Measurements from ENCODE around the gene LURAP1L. TPM values are rescaled to one million over a fixed set of nuclear protein-coding genes. Genes with fewer than 3 reads are reported as not detected.

LURAP1L gene
- total RNA-seq, 1 experiment from 2014 or later: 0.13 TPM

DNA sequence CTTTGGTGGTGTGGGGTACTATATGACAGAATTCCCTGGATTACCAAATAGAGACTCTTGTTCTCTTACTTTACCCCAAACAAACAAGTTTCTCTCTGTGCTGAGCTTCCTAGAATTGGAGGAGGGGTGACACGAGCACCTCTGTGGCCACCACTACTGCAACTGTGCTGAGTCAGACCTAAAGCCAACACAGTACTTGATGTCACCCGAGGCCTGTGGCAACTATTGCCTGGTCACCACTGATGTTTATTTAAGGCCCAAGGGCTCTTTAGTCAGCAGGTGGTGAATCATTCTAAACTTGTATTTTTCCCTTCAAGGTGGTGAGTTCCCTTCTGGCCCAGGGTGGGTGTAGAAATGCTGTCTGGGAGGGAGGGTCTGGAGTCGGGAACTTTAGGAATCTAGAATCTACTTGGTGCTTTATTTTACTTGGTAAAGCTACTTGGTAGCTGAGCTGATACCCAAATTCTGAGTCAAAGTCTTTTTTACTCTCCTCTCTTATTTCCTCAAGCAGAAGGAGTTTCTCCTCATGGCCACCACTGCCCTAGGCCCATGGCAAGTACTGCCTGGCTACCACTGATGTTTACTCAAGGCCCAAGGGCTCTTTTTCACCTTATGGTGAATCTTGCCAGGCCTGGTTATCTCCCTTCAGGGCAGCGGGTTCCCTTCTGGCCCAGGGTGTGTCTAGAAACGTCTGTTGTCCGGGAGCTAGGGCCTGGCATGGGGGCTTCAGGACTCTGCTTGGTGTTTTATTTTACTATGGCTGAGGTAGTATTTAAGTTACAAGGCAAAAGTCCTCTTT lies 9.8 kb downstream of the LURAP1L start:
- Histone ChIP-seq H3K18ac (ENCODE audit: insufficient read length, low read depth, low read length) (no peak overlapping the region), H3K9ac (ENCODE audit: extremely low read depth, insufficient read length, low read length) (no peak overlapping the region), H2BK5ac (ENCODE audit: insufficient read length, low read length) (no peak overlapping the region), H4K5ac (ENCODE audit: insufficient read length, low read depth, low read length) (no peak overlapping the region), H3K9me3 (ENCODE audit: control insufficient read depth, low read depth, low read length) (no peaks in the 10 kb centered on the region), H2BK12ac (ENCODE audit: insufficient read length, low read depth, low read length) (no peak overlapping the region), H2AFZ (ENCODE audit: low read length) (no peak overlapping the region), H3K27me3 (ENCODE audit: insufficient read depth, low read length) (no peaks in the 10 kb centered on the region), H3K4ac (ENCODE audit: low read depth, low read length) (no peak overlapping the region), H2BK15ac (ENCODE audit: low read depth, low read length) (no peak overlapping the region), H3K79me2 (ENCODE audit: insufficient read depth, low read length) (no peaks in the 10 kb centered on the region), H4K8ac (replicated peaks; ENCODE audit: insufficient read length, low read depth, low read length) (no peak overlapping the region), H3T11ph (ENCODE audit: low read length) (no peak overlapping the region), H3K79me1 (ENCODE audit: insufficient read depth, low read depth, low read length, poor library complexity, severe bottlenecking) (no peaks in the 10 kb centered on the region), H3K27ac (ENCODE audit: insufficient read length, low read depth, low read length) (no peak overlapping the region), H2BK20ac (ENCODE audit: low read depth, low read length, poor library complexity, severe bottlenecking) (no peak overlapping the region), H3K23ac (ENCODE audit: insufficient read length, low read depth, low read length) (no peak overlapping the region), H3K14ac (ENCODE audit: insufficient read depth, low read length) (no peak overlapping the region), H2AK5ac (ENCODE audit: insufficient read length, low read length) (no peak overlapping the region), H3K4me1 (ENCODE audit: insufficient read depth, low read length) (no peaks in the 10 kb centered on the region), H4K91ac (ENCODE audit: insufficient read length, low read depth, low read length) (no peak overlapping the region), H3K56ac (ENCODE audit: insufficient read length, low read depth, low read length) (no peak overlapping the region), H4K20me1 (ENCODE audit: control insufficient read depth, insufficient read depth, insufficient read length) (no peaks in the 10 kb centered on the region), H2BK120ac (ENCODE audit: low read depth, low read length, poor library complexity, severe bottlenecking) (no peak overlapping the region), H3K23me2 (ENCODE audit: insufficient read length, low read depth, low read length, poor library complexity, severe bottlenecking) (no peaks in the 10 kb centered on the region), H3K4me2 (ENCODE audit: insufficient read depth, insufficient read length, low read length) (no peak overlapping the region)
- H3K9me3 Mint-ChIP-seq: no peaks in the 10 kb centered on the region; a peak in 1 of 5 replicates
- DNase-seq: no peak
- no peaks in the 10 kb centered on the region; the same call in 1 of the 2 replicates for H3K27me3 Mint-ChIP-seq (ENCODE audit: low read depth)
- H3K36me3 Mint-ChIP-seq (ENCODE audit: insufficient read depth in 1 of 3, low read depth in 3 of 3): no peaks in the 10 kb centered on the region; a peak in 3 of 7 replicates
- TF ChIP-seq, protein P1, sequence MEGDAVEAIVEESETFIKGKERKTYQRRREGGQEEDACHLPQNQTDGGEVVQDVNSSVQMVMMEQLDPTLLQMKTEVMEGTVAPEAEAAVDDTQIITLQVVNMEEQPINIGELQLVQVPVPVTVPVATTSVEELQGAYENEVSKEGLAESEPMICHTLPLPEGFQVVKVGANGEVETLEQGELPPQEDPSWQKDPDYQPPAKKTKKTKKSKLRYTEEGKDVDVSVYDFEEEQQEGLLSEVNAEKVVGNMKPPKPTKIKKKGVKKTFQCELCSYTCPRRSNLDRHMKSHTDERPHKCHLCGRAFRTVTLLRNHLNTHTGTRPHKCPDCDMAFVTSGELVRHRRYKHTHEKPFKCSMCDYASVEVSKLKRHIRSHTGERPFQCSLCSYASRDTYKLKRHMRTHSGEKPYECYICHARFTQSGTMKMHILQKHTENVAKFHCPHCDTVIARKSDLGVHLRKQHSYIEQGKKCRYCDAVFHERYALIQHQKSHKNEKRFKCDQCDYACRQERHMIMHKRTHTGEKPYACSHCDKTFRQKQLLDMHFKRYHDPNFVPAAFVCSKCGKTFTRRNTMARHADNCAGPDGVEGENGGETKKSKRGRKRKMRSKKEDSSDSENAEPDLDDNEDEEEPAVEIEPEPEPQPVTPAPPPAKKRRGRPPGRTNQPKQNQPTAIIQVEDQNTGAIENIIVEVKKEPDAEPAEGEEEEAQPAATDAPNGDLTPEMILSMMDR (conservative IDR thresholded peaks at IDR 0.05): no peak
- H3K4me3 Mint-ChIP-seq: no peak overlapping the region
- H3K27ac Mint-ChIP-seq: peak overlapping the region in 2 of 3 experiments; percentile 59 to 68; a peak in 2 of 7 replicates
- peaks cover 0 to 2% of the 10 kb centered on the region in 2 experiments; a peak in 1 of 4 replicates for H3K4me1 Mint-ChIP-seq
- no CpG with 5 or more reads among the region's 6 CpGs for WGBS (ENCODE audit: extremely low coverage, insufficient read length, low lambda C conversion rate)

All from H9 (cell line).